Left kidney (tissue), 2 donors: Measurements from ENCODE around the gene TMEM82. TPM values are rescaled to one million over a fixed set of nuclear protein-coding genes. Genes with fewer than 3 reads are reported as not detected.

ENCODE experiments used
- DNase-seq: peaks from one replicate; pipeline ENCODE4 v3.0.0-alpha.2; 2013
- polyA plus RNA-seq: library from polyadenylated mRNA; unstranded; fragments of 120-200 nt; gene quantifications from one replicate; pipeline ENCODE4 v1.2.1, GENCODE V29; 2013; ENCODE audit not compliant: insufficient read length

The TMEM82 gene
- polyA plus RNA-seq, 1 donor: 3.2 TPM

DNA sequence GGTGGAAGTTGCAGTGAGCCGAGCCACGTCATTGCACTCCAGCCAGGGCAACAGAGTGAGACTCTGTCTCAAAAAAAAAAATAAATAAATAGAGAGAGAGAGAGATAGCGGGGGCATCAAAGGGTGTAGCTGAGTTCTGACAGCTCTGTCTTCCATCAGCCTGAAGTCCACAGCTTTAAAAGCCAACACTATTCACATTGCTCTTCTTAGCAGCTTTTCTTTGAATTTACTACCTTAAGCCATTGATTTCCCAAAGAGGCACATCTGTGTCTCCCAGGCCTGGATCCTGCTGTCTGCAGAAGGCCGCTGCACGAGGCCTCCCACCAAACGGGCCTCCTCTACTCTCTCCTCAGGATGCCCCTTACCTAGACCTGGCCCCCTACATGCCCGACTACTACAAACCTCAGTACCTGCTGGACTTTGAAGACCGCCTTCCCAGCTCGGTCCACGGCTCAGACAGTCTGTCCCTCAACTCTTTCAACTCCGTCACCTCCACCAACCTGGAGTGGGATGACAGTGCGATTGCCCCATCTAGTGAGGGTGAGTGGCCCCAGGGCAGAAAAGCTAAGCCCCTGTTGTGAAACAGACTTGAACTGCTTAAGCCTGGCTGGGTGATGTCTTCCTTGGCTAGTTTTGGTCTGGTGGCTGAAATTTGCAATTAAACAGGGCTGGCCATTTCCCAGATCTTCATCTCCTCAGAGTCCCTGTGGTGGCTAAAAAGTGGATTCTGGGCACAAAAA is 22.7 kb upstream of the TMEM82 start:
- no peak for DNase-seq

DNA sequence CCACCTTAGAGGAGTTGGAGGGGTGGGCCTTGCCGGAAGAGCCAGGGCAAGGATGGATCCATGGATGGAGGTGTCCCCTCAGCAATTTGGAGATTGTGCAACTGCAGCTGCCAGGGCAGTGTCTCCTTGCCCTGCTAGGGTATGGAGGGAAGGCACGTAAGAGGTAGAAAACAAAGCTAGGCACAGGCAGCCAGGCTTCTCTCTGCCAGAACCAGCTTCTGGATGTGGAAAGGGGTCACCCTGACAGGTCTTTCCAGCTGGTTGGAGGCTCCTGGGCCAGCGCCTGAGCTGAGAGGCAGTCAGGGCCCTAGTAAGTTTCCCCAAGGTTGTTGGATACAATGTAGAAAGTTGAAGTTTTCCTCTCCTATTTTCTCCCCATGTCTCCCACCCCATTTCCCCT is 21.4 kb upstream of the TMEM82 start:
- no peak for DNase-seq

DNA sequence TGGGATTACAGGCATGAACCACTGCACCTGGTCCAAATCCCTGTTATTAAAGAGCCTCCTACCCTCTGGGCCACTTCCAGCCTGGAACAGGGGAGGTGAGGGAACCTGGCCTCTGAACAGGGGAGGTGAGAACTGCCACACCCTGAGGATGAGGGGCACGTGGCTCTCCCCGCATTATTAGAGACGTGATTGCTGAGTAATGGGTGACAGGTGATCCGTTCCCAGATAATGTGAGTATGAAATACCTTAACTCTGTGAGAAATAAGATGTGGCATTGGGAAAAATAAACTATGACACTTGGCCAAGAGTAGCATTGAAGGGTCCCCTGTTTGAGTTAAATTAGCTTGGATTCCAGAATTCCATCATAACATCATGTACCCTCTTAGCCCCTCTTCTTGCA is 19.9 kb upstream of the TMEM82 start:
- DNase-seq: no peak

DNA sequence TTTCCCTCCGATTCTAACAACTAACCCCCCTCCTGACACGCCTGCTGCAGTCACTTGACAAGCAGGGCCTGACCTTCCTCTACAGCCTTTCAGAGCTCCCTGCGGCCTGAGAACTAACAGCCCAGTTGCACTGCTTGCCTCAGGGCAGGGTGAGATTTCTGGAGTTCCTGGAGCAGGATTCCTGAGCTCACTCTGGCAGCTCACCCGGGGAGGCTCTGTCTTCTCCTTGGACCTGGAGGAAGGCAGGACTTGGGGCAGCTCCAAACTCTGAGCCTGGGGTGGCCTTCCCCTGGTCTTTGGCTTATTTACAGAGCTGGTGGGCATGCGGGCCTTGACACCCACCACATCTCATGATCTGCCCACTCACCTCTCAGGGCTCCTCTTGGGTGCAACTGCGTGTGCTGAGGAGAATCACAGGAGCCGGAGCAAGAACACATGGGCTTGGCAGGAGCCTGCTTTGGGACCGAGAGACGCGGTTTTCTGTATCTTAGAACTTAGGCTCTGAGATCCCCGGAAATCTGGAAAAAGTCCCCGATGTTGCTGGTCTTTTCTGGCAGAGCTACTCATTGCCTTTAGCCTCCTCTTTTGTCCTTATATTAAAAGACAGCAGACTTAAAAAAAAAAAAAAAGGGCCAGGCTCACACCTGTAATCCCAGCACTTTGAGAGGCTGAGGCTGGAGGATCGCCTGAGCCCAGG is 19.3 kb upstream of the TMEM82 start:
- no peak for DNase-seq

DNA sequence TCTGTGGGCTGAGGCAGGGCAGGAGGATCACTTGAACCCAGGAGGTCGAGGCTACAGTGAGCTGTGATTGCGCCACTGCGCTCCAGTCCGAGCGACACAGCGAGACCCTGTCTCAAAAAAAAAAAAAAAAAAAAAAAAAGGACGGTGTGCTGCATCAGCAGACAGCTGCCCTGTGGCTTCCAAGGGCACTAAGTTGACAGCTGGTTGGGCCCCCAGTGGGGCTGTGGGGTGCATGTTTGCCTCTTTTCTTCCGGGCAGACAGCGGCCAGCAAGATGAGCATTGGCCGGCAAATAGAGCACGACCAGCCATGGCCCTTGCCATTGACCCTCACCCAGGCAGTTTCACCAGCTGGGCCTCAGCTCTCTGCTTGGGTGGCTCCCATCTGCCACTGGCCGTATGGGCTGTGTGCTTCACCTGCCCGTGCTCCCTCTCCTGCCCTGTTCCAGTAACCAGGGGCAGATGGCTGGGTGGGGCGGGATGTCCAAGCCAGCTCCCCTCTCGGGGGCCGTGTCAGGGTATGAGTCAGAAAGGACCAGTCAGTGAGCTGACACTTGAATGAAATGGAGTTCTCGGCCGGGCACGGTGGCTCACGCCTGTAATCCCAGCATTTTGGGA is 18.6 kb upstream of the TMEM82 start:
- no peak for DNase-seq

DNA sequence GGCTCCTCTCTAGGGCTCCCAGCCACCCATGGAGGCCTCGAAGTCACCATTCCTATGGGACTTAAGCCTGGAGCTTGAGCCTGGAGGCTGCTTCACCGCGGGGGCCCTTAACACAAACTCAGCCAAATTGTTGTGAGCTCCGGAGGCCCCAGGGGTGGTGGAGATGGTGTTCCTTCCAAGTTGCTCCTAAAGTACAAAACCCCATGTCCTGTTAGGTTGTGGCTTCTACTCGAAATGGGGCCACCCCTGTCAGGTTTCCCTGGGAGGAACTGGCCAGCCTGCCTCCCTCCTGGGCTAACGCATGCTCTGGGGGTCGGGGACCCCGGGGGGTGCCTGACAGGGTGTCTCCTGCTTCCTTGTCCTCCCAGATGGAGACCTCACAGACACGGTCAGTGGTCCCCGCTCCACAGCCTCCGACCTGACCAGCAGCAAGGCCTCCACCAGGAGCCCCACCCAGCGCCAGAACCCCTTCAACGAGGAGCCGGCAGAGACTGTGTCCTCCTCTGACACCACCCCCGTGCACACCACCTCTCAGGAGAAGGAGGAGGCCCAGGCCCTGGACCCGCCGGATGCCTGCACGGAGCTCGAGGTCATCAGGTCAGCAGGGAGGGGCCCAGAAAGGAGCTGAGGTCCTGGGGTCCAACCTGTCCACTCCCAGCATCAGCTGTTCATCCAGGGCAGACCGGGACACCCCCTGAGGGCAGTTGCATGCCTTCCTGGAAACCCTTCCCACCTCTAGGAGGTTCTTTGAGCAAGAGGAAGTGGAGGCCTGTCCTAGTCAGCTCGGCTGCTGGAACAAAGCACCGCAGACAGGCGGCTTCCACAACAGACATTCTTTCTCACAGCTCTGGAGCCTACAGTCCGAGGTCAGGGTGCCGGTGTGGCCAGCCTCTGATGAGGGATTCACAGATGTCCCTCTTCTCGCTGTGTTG is 17.1 kb upstream of the TMEM82 start:
- no peak for DNase-seq

DNA sequence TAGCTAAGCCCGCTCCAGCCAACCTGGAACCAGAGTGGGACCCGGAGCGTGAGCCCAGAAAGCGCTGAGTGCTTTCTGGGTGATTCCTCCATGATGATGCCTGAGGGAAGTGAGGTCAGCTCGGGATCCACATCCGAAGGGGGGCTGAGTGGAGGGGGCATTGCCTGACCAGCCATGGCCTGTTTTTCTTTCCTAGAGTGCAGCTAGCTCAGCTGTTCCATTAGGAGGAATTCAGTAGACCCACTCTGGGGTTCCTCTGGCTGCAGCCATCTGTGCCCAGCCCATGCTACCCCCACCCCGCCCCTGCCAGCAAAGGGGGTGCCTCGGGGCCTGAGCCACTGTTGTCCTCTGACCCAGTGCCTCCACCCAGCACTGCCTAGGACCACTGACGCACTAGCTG is 15.8 kb upstream of the TMEM82 start:
- no peak for DNase-seq

DNA sequence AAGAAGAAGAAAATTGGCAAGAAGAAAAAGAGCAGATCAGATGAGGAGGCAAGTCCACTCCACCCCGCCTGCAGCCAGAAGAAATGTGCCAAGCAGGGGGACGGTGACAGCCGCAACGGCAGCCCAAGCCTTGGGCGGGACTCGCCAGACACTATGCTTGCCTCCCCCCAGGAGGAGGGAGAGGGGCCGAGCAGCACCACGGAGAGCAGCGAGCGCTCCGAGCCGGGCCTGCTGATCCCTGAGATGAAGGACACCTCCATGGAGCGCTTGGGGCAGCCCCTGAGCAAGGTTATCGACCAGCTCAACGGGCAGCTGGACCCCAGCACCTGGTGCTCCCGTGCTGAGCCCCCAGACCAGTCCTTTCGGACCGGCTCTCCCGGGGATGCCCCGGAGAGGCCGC is 15.3 kb upstream of the TMEM82 start:
- no peak for DNase-seq

DNA sequence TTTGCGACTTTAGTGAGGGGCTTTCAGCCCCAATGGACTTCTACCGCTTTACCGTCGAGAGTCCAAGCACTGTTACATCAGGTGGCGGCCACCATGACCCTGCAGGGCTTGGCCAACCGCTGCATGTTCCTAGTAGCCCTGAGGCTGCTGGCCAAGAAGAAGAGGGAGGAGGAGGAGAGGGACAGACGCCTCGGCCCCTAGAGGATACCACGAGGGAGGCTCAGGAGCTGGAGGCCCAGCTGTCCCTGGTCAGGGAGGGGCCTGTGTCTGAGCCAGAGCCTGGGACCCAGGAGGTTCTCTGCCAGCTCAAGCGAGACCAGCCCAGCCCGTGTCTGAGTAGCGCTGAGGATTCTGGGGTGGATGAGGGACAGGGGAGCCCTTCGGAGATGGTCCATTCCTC is 14.9 kb upstream of the TMEM82 start:
- DNase-seq: no peak

DNA sequence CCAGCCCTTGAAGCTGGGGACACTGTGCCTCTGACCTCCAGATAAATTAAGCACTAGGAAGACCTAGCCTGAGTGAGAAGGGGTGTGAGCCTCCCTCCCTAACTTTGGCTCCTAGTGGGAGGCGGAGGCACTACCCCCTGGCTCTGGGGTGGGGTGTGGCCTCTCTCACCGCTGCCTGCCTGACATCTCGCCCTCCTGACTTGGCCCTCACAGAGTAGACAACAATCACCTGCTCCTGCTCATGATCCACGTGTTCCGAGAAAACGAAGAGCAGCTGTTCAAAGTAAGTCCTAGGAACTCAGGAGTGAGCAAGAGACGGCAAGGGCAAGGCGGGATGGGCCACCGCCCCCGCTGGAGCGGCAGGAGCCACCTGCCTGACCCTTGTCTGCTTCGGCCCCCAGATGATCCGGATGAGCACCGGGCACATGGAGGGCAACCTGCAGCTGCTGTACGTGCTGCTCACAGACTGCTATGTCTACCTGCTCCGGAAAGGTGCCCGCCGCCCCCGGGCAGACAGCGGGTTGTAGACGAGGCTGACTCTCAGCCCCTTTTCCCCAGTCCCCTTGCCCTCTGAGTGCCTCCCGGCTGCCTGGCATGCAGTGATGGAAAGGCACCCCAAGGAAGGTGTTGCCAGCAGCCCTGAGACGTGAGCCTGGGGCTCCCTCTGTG is 14.3 kb upstream of the TMEM82 start:
- DNase-seq: no peak

DNA sequence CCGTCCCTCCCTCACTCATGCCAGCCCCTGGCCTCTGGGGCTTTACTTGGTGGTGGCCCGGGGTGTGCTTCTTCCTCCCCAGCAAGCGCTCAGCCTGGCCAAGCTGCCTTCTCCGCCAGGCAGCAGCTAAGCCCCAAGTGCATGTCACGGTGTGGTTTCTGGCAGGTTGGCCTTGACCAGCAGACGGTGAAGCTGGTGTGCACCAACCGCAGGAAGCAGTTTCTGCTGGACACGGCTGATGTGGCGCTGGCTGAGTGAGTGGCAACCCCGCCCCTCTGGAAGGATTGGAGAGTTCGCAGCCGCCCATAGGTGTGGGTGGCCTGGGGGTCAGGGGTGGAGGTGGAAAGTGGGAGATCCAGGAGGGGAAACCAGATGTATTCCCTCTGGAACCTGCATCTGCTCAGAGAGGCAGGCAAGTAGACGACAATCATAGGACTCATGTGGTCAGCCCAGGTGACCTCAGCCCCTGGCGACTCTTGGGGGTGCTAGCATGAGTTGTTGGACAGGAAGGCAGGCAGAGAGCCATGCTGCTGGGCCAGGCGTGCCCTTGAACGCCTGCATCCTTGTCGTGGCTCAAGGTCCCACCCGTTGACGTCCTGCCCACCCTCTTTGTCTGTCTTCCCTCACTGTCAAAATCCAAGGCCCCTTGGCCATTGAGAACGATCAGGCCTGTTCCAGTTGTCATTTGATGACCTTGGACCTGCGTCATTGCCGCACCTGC is 13.2 kb upstream of the TMEM82 start:
- DNase-seq: no peak

DNA sequence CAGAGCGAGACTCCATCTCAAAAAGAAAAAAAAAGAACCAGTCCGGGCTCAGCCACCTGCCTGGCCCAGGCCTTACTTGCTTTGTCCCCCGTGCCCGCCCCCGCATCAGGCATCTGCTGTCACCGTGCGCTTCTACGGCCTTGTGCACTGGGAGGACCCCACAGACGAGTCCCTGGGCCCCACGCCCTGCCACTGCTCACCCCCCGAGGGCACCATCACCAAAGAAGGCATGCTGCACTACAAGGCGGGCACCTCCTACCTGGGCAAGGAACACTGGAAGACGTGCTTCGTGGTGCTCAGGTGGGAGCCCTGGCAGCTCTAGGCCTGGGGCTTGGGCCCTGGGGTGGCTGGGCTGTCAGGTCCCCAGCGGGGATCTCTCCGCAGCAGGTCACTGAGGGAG is 11.9 kb upstream of the TMEM82 start:
- no peak for DNase-seq

DNA sequence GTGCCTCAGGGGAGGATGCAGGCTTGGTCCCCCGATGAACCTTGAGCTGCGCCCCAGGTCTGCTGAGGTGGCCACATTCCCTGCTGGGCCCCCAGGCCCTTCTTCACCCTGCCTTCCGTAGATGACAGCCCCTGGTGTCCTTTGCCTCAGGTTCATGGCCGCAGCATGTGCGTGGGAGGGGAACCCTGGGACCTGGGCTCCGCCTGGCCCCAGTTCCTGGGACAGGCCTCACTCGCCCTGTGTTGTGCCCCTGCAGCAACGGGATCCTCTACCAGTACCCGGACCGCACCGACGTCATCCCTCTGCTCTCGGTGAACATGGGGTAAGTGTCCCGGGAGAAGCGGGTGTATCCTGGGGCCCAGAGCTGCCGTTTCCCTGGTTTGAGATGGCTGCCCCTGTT is 11.4 kb upstream of the TMEM82 start:
- DNase-seq: no peak

DNA sequence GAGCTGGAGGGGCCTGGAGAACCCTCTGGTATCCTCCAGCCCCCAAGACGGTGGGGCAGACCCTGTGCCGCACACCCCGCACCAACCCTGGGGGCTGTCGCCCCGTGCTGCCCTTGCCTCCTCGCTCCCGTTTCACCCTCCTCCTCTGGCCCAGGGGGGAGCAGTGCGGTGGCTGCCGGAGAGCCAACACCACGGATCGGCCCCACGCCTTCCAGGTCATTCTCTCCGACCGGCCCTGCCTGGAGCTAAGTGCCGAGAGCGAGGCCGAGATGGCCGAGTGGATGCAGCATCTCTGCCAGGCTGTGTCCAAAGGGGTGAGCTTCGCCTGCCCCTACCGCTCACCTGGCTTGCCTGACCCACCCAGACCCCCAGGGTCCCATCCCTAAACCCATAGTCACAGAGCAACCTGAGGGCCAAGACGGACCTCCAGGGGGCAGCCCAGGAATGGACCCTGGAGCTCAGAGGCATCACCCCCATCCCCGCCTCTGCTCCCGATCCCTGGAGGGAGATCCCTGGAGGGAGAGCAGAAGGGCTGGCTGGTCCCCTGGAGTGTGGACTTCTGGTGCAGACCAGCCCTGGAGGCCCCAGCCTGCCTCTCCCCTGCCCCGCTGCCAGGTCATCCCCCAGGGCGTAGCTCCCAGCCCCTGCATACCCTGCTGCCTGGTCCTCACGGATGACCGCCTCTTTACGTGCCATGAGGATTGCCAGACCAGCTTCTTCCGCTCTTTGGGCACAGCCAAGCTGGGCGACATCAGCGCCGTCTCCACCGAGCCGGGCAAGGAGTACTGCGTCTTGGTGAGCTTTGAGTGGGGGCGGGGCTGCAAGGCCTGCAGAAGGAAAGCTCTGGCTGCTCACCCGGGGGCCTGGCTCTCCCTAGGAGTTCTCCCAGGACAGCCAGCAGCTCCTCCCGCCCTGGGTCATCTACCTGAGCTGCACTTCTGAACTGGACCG is 10.3 kb upstream of the TMEM82 start:
- no peak for DNase-seq

DNA sequence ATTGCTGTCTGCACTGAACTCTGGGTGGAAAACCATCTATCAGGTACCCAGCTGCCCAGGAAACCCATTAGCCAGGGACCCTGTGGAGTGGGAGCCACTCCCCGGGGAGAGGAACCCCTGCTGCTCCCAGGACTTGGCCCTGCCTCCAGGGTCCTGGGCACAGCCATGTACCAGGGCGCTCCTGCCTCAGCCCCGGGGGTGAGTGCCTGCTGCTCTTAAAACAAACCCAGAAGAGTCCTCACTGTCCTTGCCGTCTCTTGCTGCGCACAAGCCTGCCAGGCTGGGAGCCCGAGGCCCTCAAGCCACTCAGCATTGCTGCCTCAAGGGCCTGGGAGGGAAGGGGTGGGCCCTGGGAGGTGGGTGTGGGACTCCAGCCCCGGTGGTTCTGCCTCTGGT is 9.6 kb upstream of the TMEM82 start:
- DNase-seq: no peak

DNA sequence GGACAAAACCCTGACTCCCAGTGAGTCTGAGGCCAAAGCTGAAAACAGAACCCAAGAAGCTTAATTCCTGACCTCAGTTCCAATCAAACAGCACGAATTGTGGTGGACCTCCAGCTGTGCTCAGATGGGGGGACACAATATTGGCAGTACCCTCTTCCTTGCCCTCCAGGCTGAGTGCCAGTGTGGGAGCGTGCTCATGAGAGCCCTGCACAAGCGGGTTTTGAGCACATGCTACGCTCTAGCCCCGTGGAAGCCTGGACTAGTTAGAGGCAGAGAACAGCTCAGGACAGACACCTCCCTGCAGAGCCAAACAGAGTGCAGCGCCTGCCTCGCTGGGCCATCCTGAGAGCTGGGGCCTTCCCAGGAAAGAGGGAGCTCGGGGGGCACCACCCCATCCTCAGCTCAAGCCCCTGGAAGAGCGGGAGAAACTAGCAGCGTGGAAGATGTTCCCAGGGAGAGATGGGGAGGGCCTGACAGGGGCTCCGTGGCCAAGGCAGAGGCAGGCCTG is 9.0 kb upstream of the TMEM82 start:
- DNase-seq: no peak

DNA sequence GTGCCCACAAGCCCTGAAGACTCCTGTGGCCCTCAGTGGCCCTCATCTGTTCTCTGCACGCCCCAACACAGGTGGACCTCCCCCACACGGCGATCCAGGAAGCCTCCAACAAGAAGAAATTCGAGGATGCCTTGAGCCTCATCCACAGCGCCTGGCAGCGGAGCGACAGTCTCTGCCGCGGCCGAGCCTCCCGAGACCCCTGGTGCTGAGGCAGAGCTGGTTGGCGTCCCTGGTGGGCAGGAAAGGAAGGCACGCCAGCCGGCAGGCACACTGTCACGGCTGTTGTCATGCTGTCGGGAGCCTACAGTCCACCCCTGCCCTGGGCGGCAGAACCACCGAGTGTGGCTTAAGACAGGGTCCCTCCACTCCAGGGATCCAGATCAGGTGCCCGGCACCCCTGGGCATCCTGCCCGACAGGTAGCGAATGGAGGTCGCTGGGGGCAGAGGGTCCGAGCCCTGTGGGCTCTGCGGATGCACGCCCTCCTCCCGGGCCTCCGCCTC is 8.5 kb upstream of the TMEM82 start:
- DNase-seq: no peak

DNA sequence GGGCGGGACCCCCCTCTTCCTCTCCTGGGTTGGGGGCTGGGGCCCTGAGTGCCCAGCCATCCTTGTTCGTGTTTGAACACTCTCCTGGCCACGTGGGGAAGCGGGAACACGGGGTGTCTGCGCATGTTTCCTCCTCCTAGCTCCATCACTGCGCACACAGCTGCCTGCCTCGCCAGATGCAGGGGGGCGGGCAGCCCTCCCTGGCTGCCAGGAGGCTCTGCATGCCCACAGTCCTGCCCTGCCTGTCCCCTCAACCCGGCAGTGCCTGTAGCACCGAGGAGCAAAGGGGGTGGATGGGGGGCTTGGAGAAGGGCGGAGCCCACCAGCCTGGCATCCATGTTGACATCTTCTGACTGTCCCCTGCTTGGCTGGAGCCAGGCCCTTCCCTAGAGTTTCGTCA is 8.0 kb upstream of the TMEM82 start:
- DNase-seq: no peak

DNA sequence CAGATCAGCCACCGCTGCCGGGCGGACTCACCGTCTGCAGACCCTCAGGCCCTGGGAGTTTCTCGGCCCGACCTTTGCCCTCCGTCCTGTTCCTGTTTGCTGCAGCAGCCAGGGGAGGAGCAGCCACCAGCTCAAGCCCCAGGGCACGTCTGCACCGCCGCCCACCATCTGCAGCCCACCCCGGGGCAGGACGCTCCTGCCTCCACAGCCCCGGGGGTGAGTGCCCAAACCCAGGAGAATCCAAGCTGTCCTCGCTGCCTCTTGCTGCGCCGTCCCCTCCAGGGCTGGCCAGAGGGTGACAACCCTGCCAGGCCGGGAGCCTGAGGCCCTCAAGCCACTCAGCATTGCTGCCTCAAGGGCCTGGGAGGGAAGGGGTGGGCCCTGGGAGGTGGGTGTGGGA is 7.4 kb upstream of the TMEM82 start:
- DNase-seq: no peak
